K562 (cell line): ENCODE measurements around the gene PM20D1. TPM values are rescaled to one million over a fixed set of nuclear protein-coding genes. Genes with fewer than 3 reads are reported as not detected.

Experiments used
- ATAC-seq: fragments of 200-7000 bp; cut with Tn5 transposase; 3 replicates; pipeline ENCODE4 v1.9.1; 2020; ENCODE audit warnings: moderate library complexity
- BruUV-seq: library from RNA; stranded (reverse); fragments of 400-500 nt; replicated peaks from 2 replicates; lab custom pipeline; 2021; lab: Mats Ljungman, UMichigan
- CTCF ChIA-PET: fragments of 300-600 bp; formaldehyde crosslinking; extraction: SDS; loops from one replicate; lab custom pipeline; 2021; ENCODE audit warnings: low intra/inter-chr PET ratio; lab: Yijun Ruan, JAX
- POLR2A ChIA-PET: fragments of 300-600, 350-650 bp; sonication (Branson Sonifier 250); formaldehyde crosslinking; extraction: SDS; loops from one replicate; lab custom pipeline; 2021; ENCODE audit warnings: antibody characterized with exemption, inconsistent platforms; lab: Yijun Ruan, JAX
- DNase-seq, 4 experiments: peaks; one replicate each; pipeline versions ENCODE4 v3.0.0 to v3.0.0-alpha.2; 2011 to 2018; ENCODE audit warnings: low spot score in 3 of 4, mixed read lengths in 3 of 4; ENCODE audit errors: extremely low read depth in 1 of 4
- FAIRE-seq: peaks from 2 replicates; lab custom pipeline; 2011; peaks lifted over from hg19 to GRCh38; lab: Jason Lieb, UNC
- H2AFZ ChIP-seq: 2 replicates; pipeline ENCODE4 v1.6.0; 2011; ENCODE audit warnings: low read depth, low read length, control low read depth, inconsistent platforms
- H3K27ac ChIP-seq: fragments of 200-600 bp; 3 replicates; pipeline ENCODE4 v1.8.0; 2011; ENCODE audit warnings: low read depth, mild to moderate bottlenecking, control low read depth, inconsistent platforms, low read length, moderate library complexity, mixed read lengths; ENCODE audit errors: extremely low read depth
- H3K27me3 ChIP-seq, 2 experiments: fragments of 300-600 bp in 1 of 2; 2 replicates in 1 of 2; 3 replicates in 1 of 2; pipeline versions ENCODE4 v1.6.0 to v1.8.0; 2011; ENCODE audit warnings: inconsistent platforms in 2 of 2, low read length in 2 of 2, mild to moderate bottlenecking in 1 of 2, mixed read lengths in 1 of 2, moderate library complexity in 1 of 2; ENCODE audit not compliant: control insufficient read depth in 2 of 2, insufficient read depth in 2 of 2
- H3K36me3 ChIP-seq: fragments of 300-600 bp; 3 replicates; pipeline ENCODE4 v1.8.0; 2011; ENCODE audit warnings: mild to moderate bottlenecking, low read length, inconsistent platforms; ENCODE audit not compliant: control insufficient read depth, insufficient read depth
- H3K4me1 ChIP-seq, 2 experiments: fragments of 200-600 bp in 1 of 2; replicated peaks in 1 of 2; 2 replicates in 1 of 2; 3 replicates in 1 of 2; pipeline versions ENCODE4 v1.5.1 to v1.8.0; 2011; ENCODE audit warnings: inconsistent platforms in 2 of 2, low read length in 2 of 2, mild to moderate bottlenecking in 1 of 2, mixed read lengths in 1 of 2, moderate library complexity in 1 of 2; ENCODE audit not compliant: control insufficient read depth in 2 of 2, insufficient read depth in 2 of 2
- H3K4me2 ChIP-seq: 2 replicates; pipeline ENCODE4 v1.6.1; 2011; ENCODE audit warnings: low read length, control low read depth, inconsistent platforms, mixed read lengths; ENCODE audit not compliant: insufficient read depth
- H3K4me3 ChIP-seq: fragments of 200-600 bp; sonication (generic), shearing (Covaris generic); 2 replicates; pipeline ENCODE4 v1.5.1; 2016; ENCODE audit warnings: control low read depth, inconsistent platforms
- H3K79me2 ChIP-seq: fragments of 200-600 bp; 3 replicates; pipeline ENCODE4 v1.8.0; 2011; ENCODE audit warnings: low read length, inconsistent platforms; ENCODE audit not compliant: control insufficient read depth, insufficient read depth
- H3K9ac ChIP-seq, 2 experiments: 2 replicates each; pipeline versions ENCODE4 v1.6.0 to v1.6.1; 2011; ENCODE audit warnings: low read depth in 2 of 2, low read length in 2 of 2, control low read depth in 1 of 2, inconsistent platforms in 1 of 2, mild to moderate bottlenecking in 1 of 2, mixed read lengths in 1 of 2; ENCODE audit not compliant: insufficient read depth in 1 of 2
- H3K9me1 ChIP-seq: one replicate; pipeline ENCODE4 v1.6.0; 2011; ENCODE audit warnings: inconsistent platforms, mild to moderate bottlenecking, low read length, moderate library complexity; ENCODE audit not compliant: control insufficient read depth, insufficient read depth
- H3K9me3 ChIP-seq: replicated peaks from 2 replicates; pipeline ENCODE4 v1.5.1; 2011; ENCODE audit warnings: low read depth, low read length, inconsistent platforms; ENCODE audit not compliant: control insufficient read depth, insufficient read depth
- H4K20me1 ChIP-seq: replicated peaks from 2 replicates; pipeline ENCODE4 v1.6.1; 2011; ENCODE audit warnings: low read length, inconsistent platforms, mixed read lengths; ENCODE audit not compliant: control insufficient read depth, insufficient read depth
- BCOR ChIP-seq: fragments of 450-650 bp; IDR thresholded peaks from 2 replicates; pipeline ENCODE4 v1.6.1; 2016
- FOXK1 ChIP-seq: sonication (generic); formaldehyde crosslinking; IDR thresholded peaks from 2 replicates; pipeline ENCODE4 v1.8.0; 2022; ENCODE audit warnings: missing genetic modification reagents, mild to moderate bottlenecking, borderline replicate concordance
- GABPA ChIP-seq: fragments of 200-800 bp; sonication (Bioruptor generic); conservative IDR thresholded peaks from 2 replicates; pipeline ENCODE4 v1.6.1; 2016; ENCODE audit warnings: low read depth, missing genetic modification characterization, missing compliant biosample characterization
- HNRNPK ChIP-seq: fragments of 200-400 bp; formaldehyde crosslinking; IDR thresholded peaks from one replicate; pipeline ENCODE4 v1.6.1; 2018; ENCODE audit warnings: mild to moderate bottlenecking, low read depth, low read length; ENCODE audit not compliant: poor library complexity, severe bottlenecking
- JUN ChIP-seq, 2 experiments: sonication (generic) in 1 of 2; formaldehyde crosslinking in 1 of 2; IDR thresholded peaks; 2 replicates each; pipeline versions ENCODE4 v1.6.1 to v1.8.0; 2012 to 2022; ENCODE audit warnings: borderline replicate concordance in 2 of 2, mild to moderate bottlenecking in 2 of 2, improper control_type of control experiment in 1 of 2, low read depth in 1 of 2, low read length in 1 of 2, missing genetic modification reagents in 1 of 2
- KLF10 ChIP-seq: fragments of 250-450 bp; sonication (Bioruptor Pico); IDR thresholded peaks from 2 replicates; pipeline ENCODE4 v1.6.1; 2021; ENCODE audit warnings: matching md5 sums
- NR2C2 ChIP-seq, 2 experiments: fragments of 200-800 bp in 1 of 2; sonication (Bioruptor generic) in 1 of 2; sonication (generic) in 1 of 2; formaldehyde crosslinking in 1 of 2; IDR thresholded peaks; 2 replicates each; pipeline versions ENCODE4 v1.6.1 to v1.8.0; 2016 to 2022; ENCODE audit warnings: mild to moderate bottlenecking in 1 of 2, missing compliant biosample characterization in 1 of 2, missing genetic modification characterization in 1 of 2, missing genetic modification reagents in 1 of 2
- SREBF1 ChIP-seq: fragments of 150-350 bp; IDR thresholded peaks from 2 replicates; pipeline ENCODE4 v1.6.1; 2014; ENCODE audit warnings: antibody characterized with exemption, low read depth, low read length, borderline replicate concordance
- SRSF9 ChIP-seq: fragments of 200-400 bp; formaldehyde crosslinking; IDR thresholded peaks from 2 replicates; pipeline ENCODE4 v1.6.1; 2017; ENCODE audit warnings: low read depth, low read length, borderline replicate concordance
- TGIF2 ChIP-seq: sonication (generic); formaldehyde crosslinking; IDR thresholded peaks from 2 replicates; pipeline ENCODE4 v1.8.1; 2022; ENCODE audit warnings: mild to moderate bottlenecking, missing genetic modification reagents, moderate library complexity
- XRCC4 ChIP-seq: IDR thresholded peaks from one replicate; pipeline ENCODE4 v1.6.1; 2011; ENCODE audit not compliant: insufficient read depth, insufficient read length; ENCODE audit errors: extremely low read depth
- ZBTB7A ChIP-seq: IDR thresholded peaks from 2 replicates; pipeline ENCODE4 v1.6.1; 2011; ENCODE audit warnings: low read depth, mild to moderate bottlenecking, low read length, moderate library complexity, borderline replicate concordance; ENCODE audit not compliant: control insufficient read depth
- ZNF121 ChIP-seq: sonication (generic); formaldehyde crosslinking; conservative IDR thresholded peaks from 2 replicates; pipeline ENCODE4 v1.8.0; 2022; ENCODE audit warnings: missing genetic modification reagents
- ZNF707 ChIP-seq: fragments of 250-450 bp; sonication (Bioruptor Pico); conservative IDR thresholded peaks from 2 replicates; pipeline ENCODE4 v1.8.0; 2022; ENCODE audit warnings: inconsistent platforms, mild to moderate bottlenecking, moderate library complexity
- WGBS: fragments of 100-300 bp; shearing (Covaris generic); methylation state at CpG from one replicate; pipeline ENCODE4 v1.1.6; 2016; ENCODE audit warnings: low coverage, mixed read lengths; ENCODE audit not compliant: insufficient coverage; ENCODE audit errors: missing lambda C conversion rate; 5-methylcytosine and 5-hydroxymethylcytosine counted together
- in situ Hi-C: fragments of 300-500 bp; cut with MboI; formaldehyde crosslinking; loops from 4 replicates; pipeline ENCODE4 v1.15.0; 2018; ENCODE audit warnings: inconsistent platforms, mixed read lengths
- intact Hi-C: fragments of 100-400 bp; cut with micrococcal nuclease; formaldehyde crosslinking; loops from 2 replicates; pipeline ENCODE4 v1.14.2; 2022
- polyA plus RNA-seq, 8 experiments: library from polyadenylated mRNA; depleted of rRNA in 4 of 8; stranded (reverse) in 5 of 8; unstranded in 3 of 8; fragments of >200 nt; fragmentation: Nextera tagmentation in 2 of 8; fragmentation: Illumina TruSeq in 1 of 8; extraction: Ambion mirVana in 2 of 8; extraction: Trizol in 1 of 8; gene quantifications; 2 replicates each; pipeline versions ENCODE4 v1.2.1 to v1.2.3, GENCODE V29; 2011 to 2014; ENCODE audit warnings: inconsistent platforms in 1 of 8, missing spikeins in 1 of 8
- total RNA-seq, 7 experiments: library from RNA; depleted of rRNA in 6 of 7; stranded (reverse); fragments of >200 nt in 6 of 7; fragmentation: Illumina TruSeq in 2 of 7; extraction: Trizol in 2 of 7; gene quantifications; 2 replicates each; pipeline versions ENCODE4 v1.2.1 to v1.2.3, GENCODE V29; 2011 to 2021; ENCODE audit warnings: low replicate concordance in 1 of 7
- TF ChIP-seq, protein P1 (sequence below): sonication (generic); formaldehyde crosslinking; IDR thresholded peaks from 2 replicates; pipeline ENCODE4 v1.8.1; 2023; ENCODE audit warnings: mild to moderate bottlenecking, missing genetic modification reagents
- TF ChIP-seq, protein P2 (sequence below): IDR thresholded peaks from 2 replicates; pipeline ENCODE4 v1.6.1; 2011; ENCODE audit not compliant: insufficient read length; ENCODE audit errors: extremely low read depth

Gene PM20D1
- total and polyA plus RNA-seq, 9 of the 15 experiments (the other 6 are each of a cell fraction or from before 2014, with no cell fraction given) = not detected

DNA sequence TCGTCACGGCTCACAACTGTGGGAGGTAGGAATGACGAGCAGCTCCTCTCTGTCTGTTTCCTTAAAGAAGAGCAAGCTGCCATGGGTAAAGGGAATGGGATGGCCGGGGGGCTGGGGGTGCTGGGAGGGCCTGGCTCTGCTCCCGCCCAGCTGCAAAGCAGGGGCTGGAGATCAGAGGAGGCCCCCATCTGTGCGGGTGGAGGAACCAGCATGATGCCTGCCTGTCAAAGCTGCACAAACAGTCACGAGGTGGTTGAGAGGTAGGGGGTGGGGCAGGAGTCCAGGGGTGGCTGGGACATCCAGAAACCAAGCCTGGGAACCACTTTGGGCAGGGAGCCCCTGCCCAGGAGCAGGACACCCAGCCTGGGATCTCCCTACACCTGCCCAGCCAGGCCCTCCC, 49.5 kb downstream of the PM20D1 start (continued):
- TF ChIP-seq ZNF121 (CRISPR knock-in tag) = no peak
- no peak for TF ChIP-seq ZNF707 (CRISPR knock-in tag)
- no peak for TF ChIP-seq FOXK1

DNA sequence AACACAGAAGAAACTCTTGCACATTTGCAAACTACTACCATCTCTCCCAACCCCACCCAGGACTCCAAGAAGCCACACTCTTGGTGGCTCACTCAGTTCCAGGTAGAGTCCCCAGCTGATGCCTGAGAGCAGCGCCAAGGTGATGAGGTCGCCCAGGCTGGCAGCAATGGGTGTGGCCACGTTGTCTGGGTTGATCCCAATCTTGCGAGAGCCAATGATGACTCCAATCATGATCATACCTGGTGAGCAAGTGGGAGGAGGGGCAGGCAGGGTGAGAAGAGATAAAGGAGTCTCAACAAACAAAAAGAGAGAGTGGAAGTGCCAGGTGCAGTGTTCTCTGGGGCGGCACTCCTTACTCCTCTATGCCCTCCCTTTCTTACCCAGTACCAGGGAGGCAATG, 51.4 kb downstream of the PM20D1 start:
- Histone ChIP-seq H3K36me3 (peaks cover 57% of the 10 kb centered on the region; the same call in 2 of the 3 replicates), H3K27ac (no peak overlapping the region), H3K9me1 (no peaks in the 10 kb centered on the region), H3K4me1 (peaks cover 8 to 22% of the 10 kb centered on the region in 2 experiments; a peak in 4 of 5 replicates), H3K79me2 (no peaks in the 10 kb centered on the region), H2AFZ (no peak overlapping the region), H3K9me3 (no peaks in the 10 kb centered on the region), H4K20me1 (no peaks in the 10 kb centered on the region; the same call in none of the 2 replicates), H3K27me3 (no peaks in the 10 kb centered on the region), H3K4me3 (no peak overlapping the region), H3K9ac (peak overlapping the region in 1 of 2 experiments; percentile 31; a peak in 1 of 4 replicates), H3K4me2 (no peak overlapping the region)
- ATAC-seq (no peak), DNase-seq (no peak), FAIRE-seq (no peak)
- 48% methylated on average over 5 of the region's 5 CpGs for WGBS
- in situ Hi-C loops = loop anchor here (5.0 kb wide), 1 partner anchor 184 kb away; no protein-coding TSS in a partner anchor
- POLR2A ChIA-PET = interaction anchor here (1.2 to 1.8 kb wide), 3 partner anchors 9 to 12 kb away, joined by 4 to 7 read pairs (median 6); no protein-coding TSS in a partner anchor
- TF ChIP-seq SREBF1 (no peak), GABPA (no peak), KLF10 (no peak), JUN (IDR thresholded peaks at IDR 0.05; ENCODE audit: borderline replicate concordance, low read depth, low read length) (no peak), JUN (CRISPR knock-in tag; IDR thresholded peaks at IDR 0.05; ENCODE audit: borderline replicate concordance) (no peak), SRSF9 (no peak), BCOR (no peak), ZBTB7A (no peak), TGIF2 (CRISPR knock-in tag) (no peak), NR2C2 (CRISPR knock-in tag; IDR thresholded peaks at IDR 0.05) (no peak), NR2C2 (tag; IDR thresholded peaks at IDR 0.05) (no peak), XRCC4 (no peak), HNRNPK (no peak), FOXK1 (no peak)
- TF ChIP-seq, protein P1, sequence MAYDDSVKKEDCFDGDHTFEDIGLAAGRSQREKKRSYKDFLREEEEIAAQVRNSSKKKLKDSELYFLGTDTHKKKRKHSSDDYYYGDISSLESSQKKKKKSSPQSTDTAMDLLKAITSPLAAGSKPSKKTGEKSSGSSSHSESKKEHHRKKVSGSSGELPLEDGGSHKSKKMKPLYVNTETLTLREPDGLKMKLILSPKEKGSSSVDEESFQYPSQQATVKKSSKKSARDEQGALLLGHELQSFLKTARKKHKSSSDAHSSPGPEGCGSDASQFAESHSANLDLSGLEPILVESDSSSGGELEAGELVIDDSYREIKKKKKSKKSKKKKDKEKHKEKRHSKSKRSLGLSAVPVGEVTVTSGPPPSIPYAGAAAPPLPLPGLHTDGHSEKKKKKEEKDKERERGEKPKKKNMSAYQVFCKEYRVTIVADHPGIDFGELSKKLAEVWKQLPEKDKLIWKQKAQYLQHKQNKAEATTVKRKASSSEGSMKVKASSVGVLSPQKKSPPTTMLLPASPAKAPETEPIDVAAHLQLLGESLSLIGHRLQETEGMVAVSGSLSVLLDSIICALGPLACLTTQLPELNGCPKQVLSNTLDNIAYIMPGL = no peak
- TF ChIP-seq, protein P2, sequence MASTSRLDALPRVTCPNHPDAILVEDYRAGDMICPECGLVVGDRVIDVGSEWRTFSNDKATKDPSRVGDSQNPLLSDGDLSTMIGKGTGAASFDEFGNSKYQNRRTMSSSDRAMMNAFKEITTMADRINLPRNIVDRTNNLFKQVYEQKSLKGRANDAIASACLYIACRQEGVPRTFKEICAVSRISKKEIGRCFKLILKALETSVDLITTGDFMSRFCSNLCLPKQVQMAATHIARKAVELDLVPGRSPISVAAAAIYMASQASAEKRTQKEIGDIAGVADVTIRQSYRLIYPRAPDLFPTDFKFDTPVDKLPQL = no peak
- intact Hi-C loops = no loop called here
- BruUV-seq = no TSS peak
- CTCF ChIA-PET = no interaction called here
